Ovary (tissue), 9 donors: ENCODE measurements around the gene ZNF280D. TPM values are rescaled to one million over a fixed set of nuclear protein-coding genes. Genes with fewer than 3 reads are reported as not detected.

Source experiments
- DNase-seq, 5 donors: peaks; one replicate each; pipeline ENCODE4 v3.0.0-alpha.2; 2019 to 2020
- H3K27ac ChIP-seq, 2 donors: fragments of 200-600 bp; one replicate each; pipeline versions ENCODE4 v1.5.1 to v1.8.0; 2019 to 2022
- H3K27me3 ChIP-seq: fragments of 200-600 bp; one replicate; pipeline ENCODE4 v1.8.0; 2022
- H3K36me3 ChIP-seq: fragments of 200-600 bp; sonication (generic); one replicate; pipeline ENCODE4 v1.5.1; 2019
- H3K4me1 ChIP-seq: one replicate; pipeline ENCODE4 v1.8.1; 2013; ENCODE audit warnings: mild to moderate bottlenecking, moderate library complexity; ENCODE audit not compliant: insufficient read depth
- H3K4me3 ChIP-seq: fragments of 200-600 bp; sonication (generic); one replicate; pipeline ENCODE4 v1.5.1; 2017
- H3K9me3 ChIP-seq, 2 donors: fragments of 200-600 bp in 1 of 2; sonication (generic) in 1 of 2; one replicate each; pipeline versions ENCODE4 v1.5.1 to v1.8.1; 2013 to 2019; ENCODE audit warnings: mild to moderate bottlenecking in 1 of 2, moderate library complexity in 1 of 2
- CTCF ChIP-seq, 3 donors: fragments of 450-650 bp in 2 of 3; fragments of 200-600 bp in 1 of 3; IDR thresholded peaks; one replicate each; pipeline versions ENCODE4 v1.5.1 to v1.8.0; 2016 to 2022; ENCODE audit warnings: antibody characterized with exemption in 3 of 3, mild to moderate bottlenecking in 1 of 3
- EP300 ChIP-seq: sonication (generic); formaldehyde crosslinking; IDR thresholded peaks from one replicate; pipeline ENCODE4 v1.6.1; 2017; ENCODE audit warnings: antibody characterized with exemption
- POLR2A ChIP-seq: fragments of 450-650 bp; IDR thresholded peaks from one replicate; pipeline ENCODE4 v1.6.1; 2017; ENCODE audit warnings: antibody characterized with exemption, mild to moderate bottlenecking, moderate library complexity
- WGBS, 3 donors: extraction: QIAGEN DNeasy Blood & Tissue Kit in 1 of 3; methylation state at CpG; one replicate each; pipeline versions ENCODE4 v1.1.5 to v1.1.7; 2013 to 2017; 5-methylcytosine and 5-hydroxymethylcytosine counted together
- intact Hi-C, 4 donors: fragments of 100-400 bp; cut with DNase I; formaldehyde crosslinking; loops; one replicate each; pipeline versions ENCODE4 v1.11.0 to v1.15.1; 2022 to 2023
- polyA plus RNA-seq, 2 donors: library from polyadenylated mRNA; stranded (reverse); fragments of 200-250 nt in 1 of 2; fragments of 350-450 nt in 1 of 2; fragmentation: Illumina TruSeq in 1 of 2; extraction: RNeasy Lipid Tissue Mini Kit (QIAGEN cat#74804) in 1 of 2; gene quantifications; one replicate each; pipeline ENCODE4 v1.2.3, GENCODE V29; 2013 to 2014
- total RNA-seq, 7 donors: library from RNA; depleted of rRNA in 2 of 7; stranded (reverse); fragments of >200 nt in 2 of 7; fragmentation: NEBNext Ultra II Directional in 3 of 7; extraction: Animal tissue kit (Norgen Biotek cat#: 25700) in 3 of 7; gene quantifications; one replicate each; pipeline versions ENCODE4 v1.1.0 to v1.2.4, GENCODE V29; 2016 to 2023
- donor health status: DM: no; HTN: no; CAD: no; lungs with moderate emphysema.
- donor health status: DM: no; HTN: no; CAD: no.
- donor health status: Bipolar disorder and iron deficiency.
- donor health status: DM: yes; HTN: yes; CAD: no.
- donor health status: DM: no; HTN: no; CAD: no.
- donor health status: DM: yes; HTN: yes; CAD: no.

ZNF280D gene
- total and polyA plus RNA-seq, 9 donors, result 27.3 to 66.0 (median 50.4) TPM

GRCh38 chr15:56600380-56600779 lies 132.9 kb downstream of the ZNF280D start:
- no peaks in the 10 kb centered on the region for H3K27me3 ChIP-seq
- no peaks in the 10 kb centered on the region for H3K36me3 ChIP-seq
- no peak for DNase-seq
- no peaks in the 10 kb centered on the region for H3K4me1 ChIP-seq
- TF ChIP-seq EP300, result no peak
- no peak for TF ChIP-seq CTCF (IDR thresholded peaks at IDR 0.05)
- TF ChIP-seq POLR2A, result no peak
- intact Hi-C loops, result no loop called here
- WGBS, 3 donors, result 94 to 97% (median 96%) methylated on average over 1 of the region's 1 CpG
- no peak overlapping the region for H3K27ac ChIP-seq
- no peaks in the 10 kb centered on the region for H3K9me3 ChIP-seq
- no peak overlapping the region for H3K4me3 ChIP-seq

- no peaks in the 10 kb centered on the region for H3K27me3 ChIP-seq
- 89 to 90% (median 90%) methylated on average over 5 of the region's 5 CpGs for whole genome bisulfite sequencing, 3 donors
- H3K27ac ChIP-seq, result no peak overlapping the region
- intact Hi-C loops, result no loop called here
- DNase-seq, result no peak
- TF ChIP-seq EP300, result no peak
- no peak for TF ChIP-seq CTCF (IDR thresholded peaks at IDR 0.05)
- no peak for TF ChIP-seq POLR2A
- no peaks in the 10 kb centered on the region for H3K9me3 ChIP-seq
- H3K4me1 ChIP-seq, result no peaks in the 10 kb centered on the region
- no peak overlapping the region for H3K4me3 ChIP-seq
- no peaks in the 10 kb centered on the region for H3K36me3 ChIP-seq
These were observed 134.3 kb downstream of the ZNF280D start for GRCh38 chr15:56598991-56599390.

- Histone ChIP-seq H3K9me3 (peaks cover 0 to 2% of the 10 kb centered on the region in 2 donors), H3K4me1 (no peaks in the 10 kb centered on the region), H3K27ac (no peak overlapping the region), H3K4me3 (no peak overlapping the region), H3K27me3 (no peaks in the 10 kb centered on the region), H3K36me3 (no peaks in the 10 kb centered on the region)
- intact Hi-C loops, result no loop called here
- DNase-seq, result no peak
- TF ChIP-seq POLR2A, result no peak
- no peak for TF ChIP-seq EP300
- TF ChIP-seq CTCF (IDR thresholded peaks at IDR 0.05), result no peak
- 90 to 93% (median 90%) methylated on average over 2 of the region's 2 CpGs for WGBS, 3 donors
These were observed 145.6 kb downstream of the ZNF280D start for GRCh38 chr15:56587686-56588085.

- DNase-seq, result no peak
- no peaks in the 10 kb centered on the region for H3K36me3 ChIP-seq
- peaks cover 0 to 2% of the 10 kb centered on the region in 2 donors for H3K9me3 ChIP-seq
- TF ChIP-seq EP300 (no peak), POLR2A (no peak), CTCF (IDR thresholded peaks at IDR 0.05) (no peak)
- no peak overlapping the region for H3K4me3 ChIP-seq
- H3K27me3 ChIP-seq, result no peaks in the 10 kb centered on the region
- H3K4me1 ChIP-seq, result no peaks in the 10 kb centered on the region
- intact Hi-C loops, result no loop called here
- no peak overlapping the region for H3K27ac ChIP-seq
These were observed 147.1 kb downstream of the ZNF280D start for GRCh38 chr15:56586206-56586605.

GRCh38 chr15:56582785-56583184 lies 150.5 kb downstream of the ZNF280D start:
- WGBS, 3 donors, result 93 to 97% (median 96%) methylated on average over 2 of the region's 2 CpGs
- intact Hi-C loops, result no loop called here
- DNase-seq, result no peak
- Histone ChIP-seq H3K4me1 (peaks cover 2% of the 10 kb centered on the region), H3K27ac (no peak overlapping the region), H3K4me3 (no peak overlapping the region), H3K36me3 (no peaks in the 10 kb centered on the region), H3K9me3 (peaks cover 0 to 2% of the 10 kb centered on the region in 2 donors), H3K27me3 (no peaks in the 10 kb centered on the region)
- TF ChIP-seq CTCF (IDR thresholded peaks at IDR 0.05) (no peak), POLR2A (no peak), EP300 (no peak)
